ENCODE data around the gene RNF130. TPM values are rescaled to one million over a fixed set of nuclear protein-coding genes. Genes with fewer than 3 reads are reported as not detected.

The RNF130 gene
- polyA plus RNA-seq, 4 donors: 15.9 to 40.2 (median 28.4) TPM

DNA sequence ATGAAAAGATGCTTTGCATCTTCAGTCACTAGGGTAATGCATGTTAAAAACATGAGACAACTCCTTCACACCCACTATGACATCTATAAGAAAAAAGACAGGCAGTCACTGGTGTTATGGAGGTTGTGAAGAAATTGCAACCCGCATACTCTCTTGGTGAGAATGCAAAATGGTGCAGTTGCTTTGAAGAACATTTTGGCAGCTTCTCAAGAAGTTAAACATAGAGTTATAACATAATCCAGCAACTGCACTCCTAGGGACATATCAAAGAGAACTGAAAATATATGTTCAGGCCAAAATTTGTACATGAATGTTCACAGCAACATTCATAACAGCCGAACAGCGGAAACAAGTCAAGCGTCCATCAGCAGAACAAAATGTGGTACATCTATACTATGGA, 117.6 kb downstream of the RNF130 start:
- Histone ChIP-seq H3K9me3 (ENCODE audit: control insufficient read depth in 2 of 2, insufficient read depth in 1 of 2, low read depth in 1 of 2, low read length in 1 of 2) (no peaks in the 10 kb centered on the region), H3K27ac (ENCODE audit: low read depth in 1 of 3, low read length in 2 of 3) (no peak overlapping the region), H3K27me3 (ENCODE audit: control insufficient read depth in 3 of 3, insufficient read depth in 3 of 3, low read length in 3 of 3) (no peaks in the 10 kb centered on the region), H3K4me1 (ENCODE audit: control insufficient read depth in 3 of 3, insufficient read depth in 2 of 3, low read depth in 1 of 3, low read length in 2 of 3) (no peaks in the 10 kb centered on the region), H3K4me3 (ENCODE audit: low read depth in 1 of 3, low read length in 3 of 3) (no peak overlapping the region), H3K36me3 (ENCODE audit: control insufficient read depth in 3 of 3, insufficient read depth in 2 of 3, low read depth in 1 of 3, low read length in 3 of 3) (peaks cover 0 to 10% (median 4%) of the 10 kb centered on the region in 3 donors)
- 97 to 98% (median 97%) methylated on average over 4 of the region's 4 CpGs for WGBS, 3 donors
- FAIRE-seq (no peak), DNase-seq (no peak)

DNA sequence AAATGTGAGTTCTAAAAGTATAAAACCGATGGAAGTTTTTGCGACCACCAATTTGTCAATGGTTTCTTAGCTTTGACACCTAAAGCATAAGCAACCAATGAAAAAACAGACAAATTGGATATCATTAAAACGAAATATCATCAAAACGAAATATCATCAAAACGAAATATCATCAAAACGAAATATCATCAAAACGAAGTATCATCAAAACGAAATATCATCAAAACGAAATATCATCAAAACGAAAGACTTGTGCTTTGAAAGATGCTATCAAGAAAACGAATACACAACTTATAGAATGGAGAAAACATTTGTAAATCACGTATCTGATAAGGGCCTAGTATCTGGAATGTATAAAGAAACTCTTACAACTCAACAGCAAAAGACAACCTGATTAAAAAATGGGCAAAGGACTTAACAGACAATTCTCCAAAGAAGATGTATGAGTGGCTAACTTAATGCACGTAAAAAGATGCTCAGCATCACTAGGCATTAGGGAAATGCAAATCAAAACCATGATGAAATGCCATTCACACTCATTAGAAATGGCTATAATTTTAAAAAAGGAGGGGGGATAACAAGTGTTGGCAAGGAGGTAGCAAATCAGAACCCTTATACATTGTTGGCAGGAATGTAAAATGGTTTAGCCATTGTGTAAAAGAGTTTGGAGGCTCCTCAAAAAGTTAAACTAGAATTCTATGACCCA, 134.4 kb downstream of the RNF130 start:
- 91 to 94% (median 94%) methylated on average over 13 of the region's 13 CpGs for WGBS, 3 donors
- FAIRE-seq (peak; percentile 84), DNase-seq (no peak)
- H3K9me3 ChIP-seq (ENCODE audit: control insufficient read depth in 2 of 2, insufficient read depth in 1 of 2, low read depth in 1 of 2, low read length in 1 of 2): no peaks in the 10 kb centered on the region
- no peak overlapping the region for H3K4me3 ChIP-seq (ENCODE audit: low read depth in 1 of 3, low read length in 3 of 3)
- H3K36me3 ChIP-seq (ENCODE audit: control insufficient read depth in 3 of 3, insufficient read depth in 2 of 3, low read depth in 1 of 3, low read length in 3 of 3): no peaks in the 10 kb centered on the region
- H3K27ac ChIP-seq (ENCODE audit: low read depth in 1 of 3, low read length in 2 of 3): no peak overlapping the region
- H3K4me1 ChIP-seq (ENCODE audit: control insufficient read depth in 3 of 3, insufficient read depth in 2 of 3, low read depth in 1 of 3, low read length in 2 of 3): no peaks in the 10 kb centered on the region
- no peaks in the 10 kb centered on the region for H3K27me3 ChIP-seq (ENCODE audit: control insufficient read depth in 3 of 3, insufficient read depth in 3 of 3, low read length in 3 of 3)

DNA sequence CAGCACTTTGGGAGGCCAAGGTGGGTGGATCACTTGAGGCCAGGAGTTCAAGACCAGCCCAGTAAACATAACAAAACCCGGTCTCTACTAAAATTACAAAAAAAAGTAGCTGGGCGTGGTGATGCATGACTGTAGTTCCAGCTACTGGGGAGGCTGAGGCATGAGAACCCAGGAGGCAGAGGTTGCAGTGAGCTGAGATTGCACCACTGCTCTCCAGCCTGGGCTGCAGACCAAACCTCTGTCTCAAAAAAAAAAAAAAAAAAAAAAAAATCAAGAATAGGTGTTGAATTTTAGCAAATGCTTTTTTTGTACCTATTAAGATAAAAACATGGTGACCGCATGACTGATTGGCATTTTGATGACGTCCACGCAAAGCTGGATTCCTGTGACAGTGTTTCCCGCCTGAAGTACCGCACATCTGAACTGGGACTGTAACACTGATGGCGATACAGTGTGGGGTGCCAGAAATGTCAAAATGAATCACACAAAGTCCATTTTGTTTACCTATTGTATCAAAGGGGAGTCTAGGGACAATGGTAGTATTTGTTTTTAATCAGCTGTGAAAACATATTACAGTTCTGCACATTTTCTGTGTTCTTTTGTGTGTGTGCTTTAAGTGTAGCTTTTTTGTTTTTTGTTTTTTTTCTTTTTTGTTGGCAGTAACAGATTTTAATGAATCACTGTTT, 140.6 kb downstream of the RNF130 start:
- no peaks in the 10 kb centered on the region for H3K4me1 ChIP-seq (ENCODE audit: control insufficient read depth in 3 of 3, insufficient read depth in 2 of 3, low read depth in 1 of 3, low read length in 2 of 3)
- no peak overlapping the region for H3K4me3 ChIP-seq (ENCODE audit: low read depth in 1 of 3, low read length in 3 of 3)
- FAIRE-seq: no peak
- 92 to 95% (median 93%) methylated on average over 8 of the region's 8 CpGs for WGBS, 3 donors
- H3K9me3 ChIP-seq (ENCODE audit: control insufficient read depth in 2 of 2, insufficient read depth in 1 of 2, low read depth in 1 of 2, low read length in 1 of 2): no peaks in the 10 kb centered on the region
- no peak overlapping the region for H3K27ac ChIP-seq (ENCODE audit: low read depth in 1 of 3, low read length in 2 of 3)
- no peaks in the 10 kb centered on the region for H3K27me3 ChIP-seq (ENCODE audit: control insufficient read depth in 3 of 3, insufficient read depth in 3 of 3, low read length in 3 of 3)
- no peak for DNase-seq
- H3K36me3 ChIP-seq (ENCODE audit: control insufficient read depth in 3 of 3, insufficient read depth in 2 of 3, low read depth in 1 of 3, low read length in 3 of 3): no peaks in the 10 kb centered on the region

DNA sequence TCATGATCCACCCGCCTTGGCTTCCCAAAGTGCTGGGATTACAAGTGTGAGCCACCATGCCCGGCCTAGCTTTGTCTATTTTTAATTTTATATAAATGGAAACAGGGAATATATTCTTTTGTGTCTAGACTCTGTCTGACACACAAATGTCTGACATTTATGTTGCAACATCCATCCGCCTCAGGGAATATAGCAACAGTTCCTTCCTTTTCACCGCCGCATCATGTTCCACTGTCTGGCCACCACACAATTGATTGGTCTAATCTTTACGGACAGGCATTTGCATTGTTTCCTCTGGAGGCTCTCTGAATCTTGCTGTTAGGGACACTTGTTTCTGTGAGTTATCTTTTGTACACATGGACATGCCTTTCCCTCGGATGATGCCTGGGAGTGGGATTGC, 143.7 kb downstream of the RNF130 start:
- H3K4me1 ChIP-seq (ENCODE audit: control insufficient read depth in 3 of 3, insufficient read depth in 2 of 3, low read depth in 1 of 3, low read length in 2 of 3): no peaks in the 10 kb centered on the region
- H3K4me3 ChIP-seq (ENCODE audit: low read depth in 1 of 3, low read length in 3 of 3): no peak overlapping the region
- no peak for FAIRE-seq
- no peaks in the 10 kb centered on the region for H3K27me3 ChIP-seq (ENCODE audit: control insufficient read depth in 3 of 3, insufficient read depth in 3 of 3, low read length in 3 of 3)
- H3K27ac ChIP-seq (ENCODE audit: low read depth in 1 of 3, low read length in 2 of 3): no peak overlapping the region
- no peak for DNase-seq
- no peaks in the 10 kb centered on the region for H3K9me3 ChIP-seq (ENCODE audit: control insufficient read depth in 2 of 2, insufficient read depth in 1 of 2, low read depth in 1 of 2, low read length in 1 of 2)
- 90 to 96% (median 91%) methylated on average over 7 of the region's 7 CpGs for WGBS, 3 donors
- no peaks in the 10 kb centered on the region for H3K36me3 ChIP-seq (ENCODE audit: control insufficient read depth in 3 of 3, insufficient read depth in 2 of 3, low read depth in 1 of 3, low read length in 3 of 3)

GRCh38 chr5:179926657-179927056, 144.9 kb downstream of the RNF130 start:
- WGBS, 3 donors: 94 to 95% (median 94%) methylated on average over 8 of the region's 8 CpGs
- Histone ChIP-seq H3K27ac (ENCODE audit: low read depth in 1 of 3, low read length in 2 of 3) (no peak overlapping the region), H3K9me3 (ENCODE audit: control insufficient read depth in 2 of 2, insufficient read depth in 1 of 2, low read depth in 1 of 2, low read length in 1 of 2) (no peaks in the 10 kb centered on the region), H3K36me3 (ENCODE audit: control insufficient read depth in 3 of 3, insufficient read depth in 2 of 3, low read depth in 1 of 3, low read length in 3 of 3) (no peaks in the 10 kb centered on the region), H3K4me1 (ENCODE audit: control insufficient read depth in 3 of 3, insufficient read depth in 2 of 3, low read depth in 1 of 3, low read length in 2 of 3) (no peaks in the 10 kb centered on the region), H3K4me3 (ENCODE audit: low read depth in 1 of 3, low read length in 3 of 3) (no peak overlapping the region), H3K27me3 (ENCODE audit: control insufficient read depth in 3 of 3, insufficient read depth in 3 of 3, low read length in 3 of 3) (no peaks in the 10 kb centered on the region)
- FAIRE-seq (no peak), DNase-seq (no peak)

DNA sequence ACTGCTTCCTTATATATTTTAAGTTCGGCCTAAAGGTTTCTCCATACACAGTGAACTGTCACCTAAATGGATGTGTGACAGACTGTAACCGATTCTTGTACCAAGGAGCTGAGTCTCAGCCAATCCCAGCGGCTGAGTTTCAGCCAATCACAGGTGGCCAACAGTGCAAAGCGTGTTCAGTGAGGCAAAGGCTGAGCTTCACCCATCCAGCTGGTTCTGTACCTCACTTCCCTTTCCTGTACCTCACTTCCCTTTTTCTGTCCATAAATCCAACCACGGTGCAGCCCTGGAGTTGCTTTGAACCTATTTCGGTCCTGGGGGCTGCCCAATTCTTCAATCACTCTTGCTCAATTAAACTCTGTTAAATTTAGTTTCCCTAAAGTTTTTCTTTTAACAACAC, 148.1 kb downstream of the RNF130 start:
- H3K36me3 ChIP-seq (ENCODE audit: control insufficient read depth in 3 of 3, insufficient read depth in 2 of 3, low read depth in 1 of 3, low read length in 3 of 3): no peaks in the 10 kb centered on the region
- no peak overlapping the region for H3K4me3 ChIP-seq (ENCODE audit: low read depth in 1 of 3, low read length in 3 of 3)
- no peak for FAIRE-seq
- DNase-seq: no peak
- no peaks in the 10 kb centered on the region for H3K27me3 ChIP-seq (ENCODE audit: control insufficient read depth in 3 of 3, insufficient read depth in 3 of 3, low read length in 3 of 3)
- H3K27ac ChIP-seq (ENCODE audit: low read depth in 1 of 3, low read length in 2 of 3): no peak overlapping the region
- WGBS, 3 donors: 80 to 91% (median 84%) methylated on average over 6 of the region's 6 CpGs
- H3K9me3 ChIP-seq (ENCODE audit: control insufficient read depth in 2 of 2, insufficient read depth in 1 of 2, low read depth in 1 of 2, low read length in 1 of 2): no peaks in the 10 kb centered on the region
- no peaks in the 10 kb centered on the region for H3K4me1 ChIP-seq (ENCODE audit: control insufficient read depth in 3 of 3, insufficient read depth in 2 of 3, low read depth in 1 of 3, low read length in 2 of 3)

DNA sequence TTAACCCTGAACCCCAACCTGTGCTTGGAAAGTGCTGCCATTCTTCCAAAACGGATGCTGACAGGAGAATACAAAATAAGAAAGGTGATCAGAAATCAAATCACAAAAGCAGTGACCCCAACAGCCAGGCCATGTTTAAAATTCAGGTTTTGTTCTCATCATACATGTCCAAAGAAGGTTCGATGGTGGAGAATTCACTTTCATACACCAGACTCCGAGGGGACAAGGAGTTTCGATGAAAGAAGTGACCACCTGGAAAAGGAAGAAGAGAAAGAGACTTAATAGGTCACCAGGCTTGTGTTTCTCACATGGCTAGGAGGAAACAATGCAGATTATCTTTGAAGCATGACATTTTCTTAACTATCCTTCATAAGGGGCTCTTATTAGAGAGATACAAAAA, 151.4 kb downstream of the RNF130 start:
- Histone ChIP-seq H3K27ac (ENCODE audit: low read depth in 1 of 3, low read length in 2 of 3) (no peak overlapping the region), H3K27me3 (ENCODE audit: control insufficient read depth in 3 of 3, insufficient read depth in 3 of 3, low read length in 3 of 3) (no peaks in the 10 kb centered on the region), H3K36me3 (ENCODE audit: control insufficient read depth in 3 of 3, insufficient read depth in 2 of 3, low read depth in 1 of 3, low read length in 3 of 3) (no peaks in the 10 kb centered on the region), H3K4me3 (ENCODE audit: low read depth in 1 of 3, low read length in 3 of 3) (no peak overlapping the region), H3K4me1 (ENCODE audit: control insufficient read depth in 3 of 3, insufficient read depth in 2 of 3, low read depth in 1 of 3, low read length in 2 of 3) (no peaks in the 10 kb centered on the region), H3K9me3 (ENCODE audit: control insufficient read depth in 2 of 2, insufficient read depth in 1 of 2, low read depth in 1 of 2, low read length in 1 of 2) (no peaks in the 10 kb centered on the region)
- WGBS, 3 donors: 92 to 95% (median 94%) methylated on average over 4 of the region's 4 CpGs
- DNase-seq (no peak), FAIRE-seq (no peak)

DNA sequence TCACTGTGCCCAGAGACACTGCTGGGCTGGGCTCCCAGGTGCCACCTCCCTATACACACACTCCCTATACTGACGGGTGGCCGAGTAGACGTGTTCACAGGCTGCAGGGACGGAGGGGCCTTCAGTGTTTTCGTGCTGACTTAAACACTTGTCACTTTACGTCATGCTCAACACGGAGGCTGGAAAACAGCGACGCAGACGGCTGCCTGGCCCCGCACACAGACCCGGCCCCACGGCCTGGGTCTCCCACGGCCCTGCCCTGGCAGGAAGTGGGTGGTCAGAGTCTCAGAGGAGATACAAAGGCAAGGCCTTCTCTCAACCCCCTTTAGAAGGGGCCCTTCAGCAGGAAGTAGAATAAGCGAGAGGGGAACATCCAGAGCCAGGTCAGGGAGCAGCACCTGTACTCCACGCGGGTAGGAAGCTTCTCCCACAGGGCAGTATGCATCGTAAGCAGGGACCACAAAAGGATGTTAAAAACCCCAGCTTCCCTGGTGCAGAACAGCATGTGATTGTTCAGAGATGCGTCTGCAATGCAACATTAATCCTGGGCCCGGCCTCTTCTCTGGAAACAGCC, 152.0 kb downstream of the RNF130 start:
- WGBS, 3 donors: 79 to 87% (median 83%) methylated on average over 20 of the region's 20 CpGs
- DNase-seq: no peak
- Histone ChIP-seq H3K27ac (ENCODE audit: low read depth in 1 of 3, low read length in 2 of 3) (no peak overlapping the region), H3K27me3 (ENCODE audit: control insufficient read depth in 3 of 3, insufficient read depth in 3 of 3, low read length in 3 of 3) (no peaks in the 10 kb centered on the region), H3K9me3 (ENCODE audit: control insufficient read depth in 2 of 2, insufficient read depth in 1 of 2, low read depth in 1 of 2, low read length in 1 of 2) (no peaks in the 10 kb centered on the region), H3K4me3 (ENCODE audit: low read depth in 1 of 3, low read length in 3 of 3) (no peak overlapping the region), H3K36me3 (ENCODE audit: control insufficient read depth in 3 of 3, insufficient read depth in 2 of 3, low read depth in 1 of 3, low read length in 3 of 3) (no peaks in the 10 kb centered on the region), H3K4me1 (ENCODE audit: control insufficient read depth in 3 of 3, insufficient read depth in 2 of 3, low read depth in 1 of 3, low read length in 2 of 3) (no peaks in the 10 kb centered on the region)
- FAIRE-seq: no peak
